Smooth muscle cell (in vitro differentiated cells): Measurements from ENCODE around the gene CCDC187. TPM values are rescaled to one million over a fixed set of nuclear protein-coding genes. Genes with fewer than 3 reads are reported as not detected.

Experiments used
- DNase-seq: peaks from one replicate; lab custom pipeline; 2025; ENCODE audit not compliant: unreplicated experiment; lab: John Stamatoyannopoulos, UW
- H2AFZ ChIP-seq: fragments of 200-600 bp; sonication (generic); 2 replicates; pipeline ENCODE4 v1.6.0; 2016; ENCODE audit warnings: antibody characterized with exemption, low read depth, mild to moderate bottlenecking
- H3F3A ChIP-seq: fragments of 200-600 bp; sonication (generic); 2 replicates; pipeline ENCODE4 v1.6.0; 2017; ENCODE audit warnings: antibody characterized with exemption, low read depth
- H3K27ac ChIP-seq: fragments of 200-600 bp; sonication (generic); 2 replicates; pipeline ENCODE4 v1.5.1; 2016; ENCODE audit warnings: low read depth, mild to moderate bottlenecking
- H3K27me3 ChIP-seq: fragments of 200-600 bp; sonication (generic); 2 replicates; pipeline ENCODE4 v1.6.1; 2016; ENCODE audit warnings: low read depth, mild to moderate bottlenecking
- H3K36me3 ChIP-seq: fragments of 200-600 bp; sonication (generic); 2 replicates; pipeline ENCODE4 v1.5.1; 2016; ENCODE audit warnings: low read depth
- H3K4me1 ChIP-seq: fragments of 200-600 bp; sonication (generic); 2 replicates; pipeline ENCODE4 v1.5.1; 2016; ENCODE audit warnings: low read depth
- H3K4me2 ChIP-seq: fragments of 200-600 bp; sonication (generic); 2 replicates; pipeline ENCODE4 v1.6.0; 2016; ENCODE audit warnings: mild to moderate bottlenecking
- H3K4me3 ChIP-seq: fragments of 200-600 bp; sonication (generic); 2 replicates; pipeline ENCODE4 v1.5.1; 2016; ENCODE audit warnings: mild to moderate bottlenecking
- H3K79me2 ChIP-seq: fragments of 200-600 bp; sonication (generic); 2 replicates; pipeline ENCODE4 v1.6.0; 2016; ENCODE audit warnings: low read depth, mild to moderate bottlenecking
- H3K9ac ChIP-seq: fragments of 200-600 bp; sonication (generic); 2 replicates; pipeline ENCODE4 v1.6.0; 2016; ENCODE audit warnings: low read depth
- H3K9me3 ChIP-seq: fragments of 200-600 bp; sonication (generic); replicated peaks from 2 replicates; pipeline ENCODE4 v1.5.1; 2016; ENCODE audit warnings: low read depth
- H4K20me1 ChIP-seq: fragments of 200-600 bp; sonication (generic); 2 replicates; pipeline ENCODE4 v1.6.0; 2016; ENCODE audit warnings: low read depth
- WGBS: methylation state at CpG from one replicate; pipeline ENCODE4 v1.1.7; 2016; ENCODE audit warnings: low lambda C conversion rate; 5-methylcytosine and 5-hydroxymethylcytosine counted together
- polyA plus RNA-seq: library from polyadenylated mRNA; unstranded; fragments of >200 nt; fragmentation: Nextera tagmentation; extraction: Ambion mirVana; gene quantifications from 2 replicates; pipeline ENCODE4 v1.2.1, GENCODE V29; 2016
- total RNA-seq: library from RNA; depleted of rRNA; stranded (reverse); fragments of >200 nt; gene quantifications from 2 replicates; pipeline ENCODE4 v1.2.3, GENCODE V29; 2014
- TF ChIP-seq, protein P1 (sequence below): fragments of 200-600 bp; sonication (generic); IDR thresholded peaks from 2 replicates; pipeline ENCODE4 v1.5.1; 2017; ENCODE audit warnings: borderline replicate concordance, mild to moderate bottlenecking, antibody characterized with exemption; ENCODE audit not compliant: insufficient read depth, poor library complexity, severe bottlenecking

The CCDC187 gene
- total and polyA plus RNA-seq, 2 experiments from 2014 or later, result 0.10 TPM; not detected in 1

DNA sequence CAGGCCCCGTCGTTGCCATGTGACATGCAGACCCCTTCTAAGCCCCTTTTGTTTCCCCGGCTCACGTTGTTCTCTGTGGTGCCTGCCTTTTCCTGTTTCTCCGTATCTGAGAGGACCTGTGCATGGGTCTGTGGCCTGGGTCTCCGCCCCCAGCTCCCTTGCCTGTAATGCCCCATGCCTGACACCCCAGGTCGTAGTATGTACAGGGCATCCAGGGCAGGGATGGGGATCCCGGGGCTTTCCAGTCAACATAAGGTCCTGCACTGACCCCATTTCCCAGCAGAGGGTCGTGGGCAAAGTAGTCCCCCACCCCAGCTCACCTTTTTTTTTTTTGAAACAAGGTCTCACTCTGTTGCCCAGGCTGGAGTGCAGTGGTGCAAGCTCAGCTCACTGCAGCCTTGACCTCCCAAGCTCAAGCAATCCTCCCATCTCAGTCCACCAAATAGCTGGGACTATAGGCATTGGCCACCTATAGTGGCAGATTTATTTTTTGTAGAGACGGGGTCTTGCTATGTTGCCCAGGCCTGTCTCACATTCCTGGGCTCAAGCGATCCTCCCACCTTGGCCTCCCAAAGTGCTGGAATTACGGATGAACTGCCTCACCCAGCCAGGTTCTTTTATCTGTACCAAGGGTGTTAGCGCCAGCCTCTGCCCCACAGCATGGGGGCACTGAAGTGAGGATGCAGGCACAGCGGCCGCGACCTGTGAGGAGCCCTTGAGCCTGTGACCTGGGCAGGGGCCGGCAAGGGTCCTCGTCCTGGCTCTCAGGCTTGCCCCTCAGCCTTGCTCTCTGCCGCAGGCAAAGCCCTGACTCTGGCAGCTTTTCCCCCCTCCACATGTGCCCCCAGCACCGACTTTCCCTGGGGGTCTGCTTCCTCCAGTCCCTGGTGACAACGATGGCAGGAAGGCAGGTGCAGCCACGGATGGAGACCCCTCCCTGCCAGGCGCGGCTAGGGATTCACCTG is 39.2 kb downstream of the CCDC187 start:
- TF ChIP-seq, protein P1, sequence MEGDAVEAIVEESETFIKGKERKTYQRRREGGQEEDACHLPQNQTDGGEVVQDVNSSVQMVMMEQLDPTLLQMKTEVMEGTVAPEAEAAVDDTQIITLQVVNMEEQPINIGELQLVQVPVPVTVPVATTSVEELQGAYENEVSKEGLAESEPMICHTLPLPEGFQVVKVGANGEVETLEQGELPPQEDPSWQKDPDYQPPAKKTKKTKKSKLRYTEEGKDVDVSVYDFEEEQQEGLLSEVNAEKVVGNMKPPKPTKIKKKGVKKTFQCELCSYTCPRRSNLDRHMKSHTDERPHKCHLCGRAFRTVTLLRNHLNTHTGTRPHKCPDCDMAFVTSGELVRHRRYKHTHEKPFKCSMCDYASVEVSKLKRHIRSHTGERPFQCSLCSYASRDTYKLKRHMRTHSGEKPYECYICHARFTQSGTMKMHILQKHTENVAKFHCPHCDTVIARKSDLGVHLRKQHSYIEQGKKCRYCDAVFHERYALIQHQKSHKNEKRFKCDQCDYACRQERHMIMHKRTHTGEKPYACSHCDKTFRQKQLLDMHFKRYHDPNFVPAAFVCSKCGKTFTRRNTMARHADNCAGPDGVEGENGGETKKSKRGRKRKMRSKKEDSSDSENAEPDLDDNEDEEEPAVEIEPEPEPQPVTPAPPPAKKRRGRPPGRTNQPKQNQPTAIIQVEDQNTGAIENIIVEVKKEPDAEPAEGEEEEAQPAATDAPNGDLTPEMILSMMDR, result no peak
- Histone ChIP-seq H2AFZ (no peak overlapping the region), H3K4me1 (peaks cover 10% of the 10 kb centered on the region), H3K27me3 (no peaks in the 10 kb centered on the region), H3K9me3 (no peaks in the 10 kb centered on the region), H3K27ac (no peak overlapping the region), H3K4me3 (no peak overlapping the region), H3K79me2 (no peaks in the 10 kb centered on the region), H3K4me2 (no peak overlapping the region), H4K20me1 (no peaks in the 10 kb centered on the region), H3F3A (no peaks in the 10 kb centered on the region), H3K36me3 (no peaks in the 10 kb centered on the region), H3K9ac (no peak overlapping the region)
- no peak for DNase-seq
- WGBS, result 91% methylated on average over 24 of the region's 24 CpGs

DNA sequence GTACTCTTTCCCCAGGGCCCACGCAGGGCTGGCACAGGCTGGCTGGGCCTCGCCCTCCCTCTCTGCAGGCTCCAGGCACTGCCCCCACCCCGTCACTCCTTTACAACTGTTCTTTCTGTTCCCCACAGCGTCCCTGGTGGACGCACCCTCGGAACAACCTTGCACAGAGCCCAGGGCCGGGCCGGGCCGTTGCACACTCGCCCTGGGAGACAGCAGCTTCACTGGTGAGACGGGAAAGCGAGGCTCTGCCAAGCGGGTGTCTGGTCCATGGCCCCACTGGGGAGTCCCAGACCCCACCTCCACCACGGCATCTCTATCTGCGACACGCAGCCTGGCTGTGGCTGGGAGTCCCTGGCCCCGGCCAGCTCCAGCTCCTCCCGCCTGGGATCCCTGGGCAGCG is 39.9 kb downstream of the CCDC187 start:
- peaks cover 10% of the 10 kb centered on the region for H3K4me1 ChIP-seq
- WGBS, result 93% methylated on average over 19 of the region's 19 CpGs
- H3K4me2 ChIP-seq, result no peak overlapping the region
- TF ChIP-seq, protein P1, result no peak
- H3K79me2 ChIP-seq, result no peaks in the 10 kb centered on the region
- H4K20me1 ChIP-seq, result no peaks in the 10 kb centered on the region
- no peaks in the 10 kb centered on the region for H3F3A ChIP-seq
- H3K36me3 ChIP-seq, result no peaks in the 10 kb centered on the region
- no peak overlapping the region for H3K4me3 ChIP-seq
- no peaks in the 10 kb centered on the region for H3K27me3 ChIP-seq
- H3K9ac ChIP-seq, result no peak overlapping the region
- H2AFZ ChIP-seq, result no peak overlapping the region
- H3K9me3 ChIP-seq, result no peaks in the 10 kb centered on the region
- no peak for DNase-seq
- no peak overlapping the region for H3K27ac ChIP-seq

DNA sequence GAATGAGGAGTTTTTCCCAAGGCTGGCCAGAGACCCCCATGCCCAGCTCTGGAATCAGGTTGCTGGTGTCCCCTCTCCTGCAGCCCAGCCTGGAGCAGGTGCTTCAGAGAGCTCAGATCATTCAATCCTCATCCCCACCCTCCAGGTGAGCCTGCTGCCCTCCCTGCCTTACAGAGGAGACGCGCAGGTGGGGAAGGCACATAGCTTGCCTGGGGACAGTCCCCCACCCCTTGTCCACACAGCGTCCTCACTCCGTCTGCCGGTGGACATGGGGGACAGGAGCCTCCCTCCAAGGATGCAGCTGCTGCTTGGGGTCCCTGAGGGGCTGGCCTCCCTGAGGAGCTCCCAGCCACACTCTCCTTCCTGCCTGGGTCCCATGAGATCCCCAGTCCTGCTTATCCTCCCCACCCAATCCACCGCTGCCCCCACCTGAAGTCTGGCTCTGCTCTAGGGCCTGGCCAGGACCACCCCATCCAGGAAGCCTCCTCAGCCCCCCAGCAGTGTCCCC is 41.2 kb downstream of the CCDC187 start:
- no peaks in the 10 kb centered on the region for H3K9me3 ChIP-seq
- TF ChIP-seq, protein P1, result no peak
- H3K79me2 ChIP-seq, result no peaks in the 10 kb centered on the region
- no peak overlapping the region for H2AFZ ChIP-seq
- 98% methylated on average over 6 of the region's 6 CpGs for WGBS
- H3K4me3 ChIP-seq, result no peak overlapping the region
- H3K27ac ChIP-seq, result no peak overlapping the region
- H3K4me1 ChIP-seq, result peaks cover 5% of the 10 kb centered on the region
- no peak overlapping the region for H3K4me2 ChIP-seq
- no peak for DNase-seq
- no peaks in the 10 kb centered on the region for H3K36me3 ChIP-seq
- H4K20me1 ChIP-seq, result no peaks in the 10 kb centered on the region
- H3K9ac ChIP-seq, result no peak overlapping the region
- H3K27me3 ChIP-seq, result no peaks in the 10 kb centered on the region
- H3F3A ChIP-seq, result no peaks in the 10 kb centered on the region
